ENCODE results near the gene C1QTNF1.
"Not testable (repeated sequence)": the region's sequence is repeated elsewhere in the genome, so short reads cannot be mapped to it uniquely, and the experiment has no call there.

Gene C1QTNF1

DNA sequence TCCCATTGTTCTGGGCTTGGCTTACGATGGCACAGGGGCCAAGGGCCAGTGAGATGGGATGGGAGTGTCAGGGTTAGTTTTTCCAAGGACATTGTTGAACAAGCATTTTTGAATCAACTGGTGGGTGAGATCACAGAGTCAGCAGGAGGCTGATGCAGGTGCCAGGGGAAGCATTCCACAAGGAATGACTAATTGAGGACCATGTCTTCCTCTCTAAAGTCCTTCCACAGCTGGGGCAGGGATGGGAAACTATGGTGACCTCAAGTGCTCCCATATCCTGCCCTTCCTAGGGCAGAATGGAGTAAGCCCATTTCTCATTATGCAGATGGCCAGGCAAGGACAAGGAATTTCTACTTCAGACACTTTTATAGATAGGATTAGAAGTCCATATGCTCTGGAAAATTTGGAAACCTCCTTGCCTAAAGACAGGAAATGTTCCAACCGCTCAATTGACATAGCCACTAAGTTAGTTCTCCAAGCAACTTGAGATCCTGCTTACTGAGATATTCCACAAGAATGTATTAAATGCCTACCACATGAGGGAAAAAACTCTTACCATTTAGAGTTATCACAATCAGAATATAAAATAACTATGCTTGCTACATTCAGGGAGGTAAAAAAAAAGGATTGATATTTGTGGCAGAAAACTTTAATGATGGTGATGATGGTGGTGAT is 29.4 kb downstream of the C1QTNF1 start:
- no peak for DNase-seq (ENCODE audit: low read depth in 2 of 2)

DNA sequence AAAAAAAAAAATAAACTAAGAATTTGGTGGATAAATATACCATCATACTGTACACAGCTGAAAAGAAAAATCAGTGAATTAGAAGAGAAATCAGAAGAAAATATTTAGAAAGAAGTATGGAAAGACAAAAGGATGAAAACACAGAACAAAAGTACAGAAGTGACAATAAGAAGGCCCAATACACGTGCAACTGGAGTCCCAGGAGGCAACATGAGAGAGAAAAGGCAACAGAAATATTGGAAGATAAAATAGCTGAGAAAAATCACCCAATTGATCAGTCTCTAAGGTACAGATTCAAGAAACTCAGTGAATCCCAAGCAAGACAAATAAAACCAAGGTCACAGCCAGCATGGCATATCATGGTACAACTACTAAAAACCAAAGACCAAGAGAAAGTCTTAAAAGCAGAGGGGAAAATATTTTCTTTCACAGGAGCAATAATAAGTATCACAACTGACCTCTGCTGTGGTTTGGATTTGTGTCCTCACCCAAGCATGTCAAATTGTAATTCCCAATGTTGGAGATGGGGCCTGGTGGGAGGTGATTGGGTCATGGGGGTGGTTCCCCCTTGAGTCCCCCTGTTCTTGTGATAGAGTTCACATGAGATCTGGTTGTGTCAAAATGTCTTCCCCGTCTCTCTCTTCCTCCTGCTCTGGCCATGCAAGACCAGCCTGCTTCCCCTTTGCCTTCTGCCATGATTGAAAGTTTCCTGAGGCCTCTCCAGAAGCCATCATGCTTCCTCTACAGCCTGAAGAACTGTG is 30.4 kb downstream of the C1QTNF1 start:
- no peak for DNase-seq (ENCODE audit: low read depth in 2 of 2)

DNA sequence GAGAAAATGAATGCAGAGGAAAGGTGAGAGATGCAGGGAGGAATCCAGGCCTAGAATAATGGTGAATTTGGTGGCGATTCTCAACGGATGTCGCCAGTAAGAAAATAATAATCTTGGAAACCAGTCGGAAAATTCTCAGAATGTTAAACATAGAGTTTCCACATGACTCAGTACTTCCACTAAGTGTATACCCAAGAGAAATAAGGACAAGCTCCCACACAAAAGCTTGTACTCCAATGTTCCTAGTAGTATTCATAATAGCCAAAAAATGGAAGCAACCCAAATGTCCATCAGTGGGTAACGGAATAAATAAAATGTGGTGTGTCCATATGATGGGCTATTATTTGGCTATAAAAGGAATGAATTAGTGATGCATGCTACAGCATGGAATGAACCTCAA is 31.2 kb downstream of the C1QTNF1 start:
- no peak for DNase-seq (ENCODE audit: low read depth in 2 of 2)

DNA sequence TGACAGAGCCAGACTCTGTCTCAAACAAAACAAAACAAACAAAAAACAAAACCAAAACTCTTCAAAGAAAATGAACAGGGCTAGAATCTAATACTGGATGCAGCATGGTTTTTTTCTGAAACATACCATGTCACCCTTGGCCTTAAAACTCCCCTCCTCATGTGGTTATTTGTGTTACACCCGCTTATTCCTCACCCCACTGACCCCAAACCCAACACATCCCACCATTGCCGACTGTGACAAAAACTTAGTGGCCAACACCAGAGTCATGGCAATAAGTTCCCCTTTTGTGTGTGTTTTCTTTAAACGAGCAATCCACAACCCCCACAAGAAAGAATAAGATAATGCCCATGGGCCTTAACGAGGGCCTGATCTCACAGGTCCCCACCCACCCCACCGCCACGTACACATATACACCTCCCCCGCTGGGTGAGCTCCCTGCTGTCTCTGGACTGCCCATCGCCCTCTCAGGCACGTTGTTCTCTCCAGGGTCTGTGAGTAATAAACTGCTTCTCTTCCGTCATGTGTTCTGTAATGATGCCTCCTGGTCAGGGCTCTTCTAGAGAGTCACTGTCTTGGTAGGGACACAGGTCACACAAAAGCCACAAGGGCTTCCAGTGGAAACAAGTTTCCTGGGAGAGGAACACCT is 33.9 kb downstream of the C1QTNF1 start:
- no peak for DNase-seq (ENCODE audit: low read depth in 2 of 2)

DNA sequence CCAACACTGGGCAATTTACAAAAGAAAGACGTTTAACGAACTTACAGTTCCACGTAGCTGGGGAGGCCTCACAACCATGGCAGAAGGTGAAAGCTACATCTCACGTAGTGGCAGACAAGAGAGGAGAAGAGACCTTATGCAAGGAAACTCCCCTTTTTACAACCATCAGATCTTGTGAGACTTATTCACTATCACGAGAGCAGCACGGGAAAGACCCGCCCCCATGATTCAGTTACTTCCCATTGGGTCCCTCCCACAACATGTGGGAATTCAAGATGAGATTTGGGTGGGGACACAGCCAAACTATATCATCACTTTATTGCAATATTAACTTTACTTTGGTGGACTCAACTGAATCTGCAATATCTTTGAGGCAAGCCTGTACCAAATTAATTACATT is 38.7 kb downstream of the C1QTNF1 start:
- no peak for DNase-seq (ENCODE audit: low read depth in 2 of 2)

DNA sequence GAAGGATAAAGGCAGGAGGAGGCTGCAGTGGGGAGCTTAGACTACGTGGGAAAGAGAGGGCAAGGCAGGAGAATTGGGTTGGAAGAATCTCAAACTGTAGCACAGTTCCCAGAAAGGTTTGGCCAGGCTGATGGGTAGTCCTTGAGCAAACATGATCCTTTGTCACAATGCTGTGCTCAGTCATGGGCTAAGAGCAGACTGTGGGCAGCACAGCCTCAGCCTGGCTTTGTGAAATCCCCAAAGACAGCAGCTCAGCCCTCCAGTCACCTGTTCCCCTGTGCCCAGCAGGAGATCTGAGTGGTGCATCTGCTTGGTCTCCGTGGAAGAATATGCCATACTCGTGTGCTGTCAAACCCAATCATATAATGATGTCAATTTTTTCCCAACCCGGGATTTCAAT is 40.1 kb downstream of the C1QTNF1 start:
- no peak for DNase-seq (ENCODE audit: low read depth in 2 of 2)

DNA sequence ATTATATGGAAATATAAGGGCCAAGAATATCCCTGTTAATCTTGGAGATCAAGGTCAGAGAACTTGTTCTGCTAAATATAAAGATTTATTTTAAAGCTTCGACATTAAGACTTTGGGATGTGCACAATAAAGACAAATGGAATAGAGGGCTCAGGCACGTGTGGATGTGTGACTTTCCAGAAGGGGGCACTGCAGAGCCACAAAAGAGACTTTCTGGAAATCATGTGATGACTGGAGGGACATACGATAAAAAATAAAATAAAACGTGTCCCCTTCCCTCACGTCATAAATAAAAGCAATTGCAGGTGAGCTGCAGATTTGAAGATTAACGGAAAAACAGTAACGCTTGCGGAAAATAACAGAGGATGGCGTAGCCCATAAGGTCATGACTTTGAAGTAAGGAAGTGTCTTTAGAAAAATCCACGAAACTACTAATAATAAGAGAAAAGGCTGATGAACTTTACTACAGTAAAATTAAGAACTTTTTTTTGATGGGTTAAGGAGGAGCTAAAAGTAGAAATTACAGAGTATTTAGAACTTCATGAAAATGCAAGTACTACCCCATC is 41.2 kb downstream of the C1QTNF1 start:
- DNase-seq (ENCODE audit: low read depth in 2 of 2) = peak; percentile 19 to 29

DNA sequence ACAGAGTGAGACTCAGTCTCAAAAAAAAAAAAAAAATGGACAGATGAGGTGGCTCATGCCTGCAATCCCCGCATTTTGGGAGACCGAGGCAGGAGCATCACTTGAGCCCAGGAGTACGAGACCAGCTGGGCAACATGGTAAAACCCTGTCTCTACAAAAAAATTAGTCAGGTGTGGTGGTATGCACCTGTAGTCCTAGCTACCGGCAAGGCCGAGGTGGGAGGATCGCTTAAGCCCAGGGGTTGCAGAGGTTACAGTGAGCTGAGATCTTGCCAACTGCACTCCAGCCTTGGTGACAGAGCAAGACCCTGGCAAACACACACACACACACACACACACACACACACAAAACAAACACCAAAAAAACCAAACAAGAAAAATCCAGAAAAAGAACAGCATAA is 43.0 kb downstream of the C1QTNF1 start:
- no peak for DNase-seq (ENCODE audit: low read depth in 2 of 2)

DNA sequence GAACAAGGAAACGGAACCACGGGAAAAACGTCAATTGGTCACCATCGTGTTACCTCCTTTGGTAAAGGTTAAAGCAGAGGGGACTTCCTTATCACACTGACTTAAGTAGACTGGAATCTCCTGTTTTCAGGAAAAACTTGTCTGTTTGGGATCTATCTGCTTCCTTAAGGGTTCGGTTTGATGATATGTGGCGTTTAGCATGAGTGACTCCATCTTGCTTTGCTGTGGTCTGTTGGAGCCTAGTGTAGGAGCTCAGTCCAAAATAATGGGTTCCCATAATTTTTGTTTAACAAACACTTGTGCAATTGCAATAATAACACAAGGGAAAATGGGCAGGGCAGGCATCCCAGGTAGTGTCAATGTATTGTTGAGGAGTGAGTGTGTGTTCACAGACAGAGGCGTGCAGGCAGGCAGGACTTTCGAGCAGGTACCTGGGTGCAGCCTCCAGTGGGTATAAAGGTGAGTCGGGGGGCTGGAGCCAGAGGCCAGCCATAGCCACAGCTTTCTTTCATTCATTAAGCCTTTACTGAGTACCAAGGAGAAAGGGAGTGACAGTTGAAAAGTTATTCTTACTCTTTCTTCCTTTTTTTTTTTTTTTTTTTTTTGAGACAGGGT is 46.4 kb downstream of the C1QTNF1 start:
- no peak for DNase-seq (ENCODE audit: low read depth in 2 of 2)

DNA sequence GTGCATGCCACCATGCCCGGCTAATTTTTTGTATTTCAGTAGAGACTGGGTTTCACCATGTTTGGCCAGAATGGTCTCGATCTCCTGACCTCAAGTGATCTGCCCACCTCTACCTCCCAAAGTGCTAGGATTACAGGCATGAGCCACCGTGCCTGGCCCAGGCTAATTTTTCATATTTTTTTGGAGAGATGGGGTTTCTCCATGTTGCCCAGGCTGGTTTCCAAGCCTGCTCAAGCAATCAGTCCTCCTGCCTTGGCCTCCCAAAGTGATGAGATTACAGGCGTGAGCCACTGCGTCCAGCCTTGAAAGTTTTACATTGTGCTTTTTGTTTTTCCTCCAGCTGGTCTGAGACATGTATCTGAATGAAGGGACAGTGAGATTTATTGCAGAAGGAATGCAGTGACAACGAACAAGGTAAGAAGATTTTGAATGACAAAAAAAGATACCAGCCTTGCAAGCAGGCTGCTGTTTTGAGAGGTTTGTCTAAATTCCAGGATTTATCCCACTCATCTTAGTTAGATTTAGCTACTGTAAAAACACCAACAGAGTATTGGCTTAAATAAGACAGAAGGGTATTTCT is 47.3 kb downstream of the C1QTNF1 start:
- DNase-seq (ENCODE audit: low read depth in 2 of 2) = no peak

DNA sequence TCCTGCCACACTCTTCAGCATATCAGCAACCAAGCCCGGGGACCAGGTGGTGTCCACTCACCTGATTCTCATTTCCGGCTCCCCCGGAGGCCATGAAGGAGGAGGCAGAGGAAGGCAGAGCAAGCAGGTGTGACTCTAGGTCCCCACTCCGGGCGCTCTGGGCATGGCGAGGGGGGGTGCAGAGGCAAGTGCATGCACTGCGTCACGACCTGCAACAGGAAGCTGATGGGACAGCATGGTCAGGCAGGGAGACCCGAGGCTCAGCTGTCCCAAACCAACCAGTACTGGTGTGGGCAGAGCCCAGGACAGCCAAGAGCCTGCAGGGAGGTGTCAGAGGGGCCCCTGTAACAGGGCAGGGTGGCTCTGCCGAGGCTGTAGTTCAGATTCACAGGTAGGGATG is 48.6 kb downstream of the C1QTNF1 start:
- no peak for DNase-seq (ENCODE audit: low read depth in 2 of 2)

DNA sequence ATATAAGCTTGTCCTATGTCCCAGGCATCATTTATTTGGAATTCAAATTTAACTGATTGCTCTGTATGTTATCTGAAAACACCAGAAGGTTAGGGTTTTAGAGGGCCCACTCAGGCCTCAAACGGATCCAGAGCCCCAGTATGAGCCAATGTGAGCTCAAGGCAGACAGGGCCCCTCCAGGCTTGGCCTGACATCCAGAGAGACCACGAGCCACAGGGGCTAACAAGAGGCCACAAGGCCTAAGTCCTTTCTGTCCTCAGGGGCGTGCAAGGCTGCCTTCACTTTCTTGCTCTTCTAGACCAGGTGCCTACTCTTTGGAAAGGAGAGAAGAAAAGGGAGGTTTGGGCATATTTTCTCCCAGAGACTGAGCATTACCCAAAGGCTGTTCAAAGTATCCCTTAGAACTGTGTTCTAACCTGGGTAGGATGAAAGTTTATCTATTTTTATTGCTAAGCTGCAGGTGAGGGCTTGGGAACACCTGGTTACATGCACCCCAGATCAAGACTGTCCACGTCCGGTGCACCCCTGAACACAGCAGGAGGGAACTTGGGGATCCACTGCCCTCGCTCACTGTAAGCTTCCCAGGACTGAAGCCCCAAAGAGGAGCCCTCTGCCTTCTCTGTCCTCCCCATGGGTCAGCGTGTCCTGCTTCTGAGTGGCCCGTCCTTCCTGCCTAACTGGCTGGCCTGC is 49.2 kb downstream of the C1QTNF1 start:
- no peak for DNase-seq (ENCODE audit: low read depth in 2 of 2)

DNA sequence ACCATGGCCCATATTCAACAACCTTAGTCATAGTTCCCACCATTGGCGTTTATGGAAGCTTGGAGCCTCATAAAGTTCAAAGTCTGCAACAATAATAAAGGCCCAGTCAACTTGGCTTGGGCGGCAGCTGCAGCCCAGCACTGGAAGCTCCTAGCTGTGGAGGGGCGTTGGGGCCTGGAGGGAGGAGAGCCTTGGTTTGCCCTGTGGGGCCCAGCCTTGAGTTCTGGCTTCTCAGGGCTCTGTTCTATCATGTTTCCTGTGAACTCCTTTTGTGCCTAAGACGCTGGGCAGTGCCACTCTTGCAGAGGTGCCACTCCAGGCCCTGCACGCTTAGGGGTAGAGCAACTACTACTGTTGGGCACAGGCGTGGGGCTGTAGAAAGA is 49.7 kb downstream of the C1QTNF1 start:
- DNase-seq (ENCODE audit: low read depth in 2 of 2) = no peak

DNA sequence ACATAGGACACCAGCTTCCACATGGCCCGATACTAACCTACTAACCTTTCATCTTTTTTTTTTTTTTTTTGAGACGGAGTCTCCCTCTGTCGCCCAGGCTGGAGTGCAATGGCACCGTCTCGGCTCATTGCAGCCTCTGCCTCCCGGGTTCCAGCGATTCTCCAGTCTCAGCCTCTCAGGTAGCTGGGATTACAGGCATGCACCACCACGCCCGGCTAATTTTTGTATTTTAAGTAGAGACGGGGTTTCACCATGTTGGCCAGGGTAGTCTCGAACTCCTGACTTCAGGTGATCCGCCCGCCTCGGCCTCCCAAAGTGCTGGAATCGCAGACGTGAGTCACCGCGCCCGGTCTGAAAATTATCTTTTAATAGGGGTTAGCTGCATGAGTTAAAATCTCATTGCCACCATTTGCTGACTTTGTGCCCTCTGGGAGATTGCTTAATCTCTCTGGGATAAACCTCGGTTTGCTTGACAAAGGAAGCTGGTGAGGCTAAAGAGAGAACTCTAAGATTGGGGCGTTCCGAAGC is 50.2 kb downstream of the C1QTNF1 start:
- not testable (repeated sequence) for DNase-seq (ENCODE audit: low read depth in 2 of 2)

DNA sequence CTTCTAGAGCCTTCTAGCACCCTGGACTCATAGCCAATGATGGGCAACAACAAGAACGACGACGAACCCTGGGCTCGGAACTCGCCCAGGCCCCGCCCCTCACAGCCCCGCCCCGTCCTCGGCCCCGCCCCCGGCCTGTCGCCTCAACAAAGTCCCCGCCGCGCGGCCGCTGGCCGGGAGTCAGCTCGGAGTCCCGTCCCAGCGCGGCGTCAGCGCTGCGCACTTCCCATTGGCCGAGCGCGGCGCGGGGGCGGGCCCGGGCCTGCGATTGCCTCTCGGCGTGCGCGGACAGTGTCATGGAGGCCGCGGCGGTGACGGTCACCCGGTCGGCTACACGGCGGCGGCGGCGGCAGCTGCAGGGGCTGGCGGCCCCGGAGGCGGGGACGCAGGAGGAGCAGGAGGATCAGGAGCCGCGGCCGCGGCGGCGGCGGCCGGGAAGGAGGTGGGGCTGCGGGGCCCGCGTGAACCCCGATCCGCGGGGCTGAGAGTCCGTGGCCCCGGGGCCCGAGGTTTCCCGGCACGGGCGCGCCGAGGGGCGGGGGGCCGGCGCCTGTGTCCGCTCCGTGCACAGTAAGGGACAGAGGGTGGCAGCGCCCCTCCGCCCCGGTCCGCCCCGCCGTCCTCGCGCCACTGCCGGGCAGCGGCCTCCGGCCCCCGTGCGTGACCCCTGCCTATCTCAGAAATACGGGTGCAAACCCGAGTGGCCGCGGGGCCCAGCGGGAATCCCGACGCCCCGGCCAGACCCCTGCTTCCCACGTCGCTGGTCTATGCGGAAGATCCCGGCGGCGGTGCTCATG is 50.9 kb downstream of the C1QTNF1 start, which contains the start of gene ENGASE:
TSS of gene ENGASE (plus strand) at position 176 of the 797 bp plus-strand sequence. CDS start at position 297, 121 bp downstream.
- peak; percentile 70 to 91 for DNase-seq (ENCODE audit: low read depth in 2 of 2)

DNA sequence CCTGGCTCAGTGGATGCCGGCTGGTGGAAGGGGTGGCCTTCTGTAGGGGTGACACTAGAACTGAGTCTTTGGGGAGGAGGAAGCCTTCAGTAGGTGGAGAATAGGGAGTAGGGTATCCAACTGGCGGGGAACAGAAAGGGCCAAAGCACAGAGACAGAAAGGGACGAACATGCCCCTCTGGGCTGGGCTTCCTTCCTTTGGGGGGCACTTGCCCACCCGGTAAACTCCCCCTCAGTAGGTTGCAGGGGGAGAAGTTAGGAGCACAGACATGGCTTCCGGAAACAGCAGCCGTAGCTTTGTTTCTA is 51.4 kb downstream of the C1QTNF1 start:
- DNase-seq (ENCODE audit: low read depth in 2 of 2) = no peak

DNA sequence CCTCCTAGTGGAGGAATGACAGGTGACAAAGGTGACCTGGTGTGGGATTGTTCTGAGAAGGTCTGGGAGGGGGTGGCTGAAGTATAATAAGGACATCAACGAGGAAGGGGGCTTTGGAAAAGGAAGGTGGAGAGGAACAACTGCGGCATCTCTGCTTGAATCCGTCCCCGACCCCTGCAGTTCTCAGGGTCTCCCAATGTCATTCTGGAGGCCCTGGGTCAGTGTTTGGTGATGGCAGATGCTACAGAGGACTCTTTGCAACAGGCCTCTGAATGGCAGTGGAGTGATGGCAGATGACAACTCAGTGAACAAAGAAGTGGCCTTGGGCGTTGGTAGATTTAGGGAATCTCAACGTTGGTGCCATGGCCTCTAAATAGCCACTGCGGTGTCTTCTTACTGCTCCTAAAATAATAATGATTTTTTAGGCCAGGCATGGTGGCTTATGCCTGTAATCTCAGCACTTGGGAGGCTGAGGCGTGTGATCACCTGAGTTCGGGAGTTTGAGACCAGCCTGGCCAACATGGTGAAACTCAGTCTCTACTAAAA is 52.0 kb downstream of the C1QTNF1 start:
- no peak for DNase-seq (ENCODE audit: low read depth in 2 of 2)

DNA sequence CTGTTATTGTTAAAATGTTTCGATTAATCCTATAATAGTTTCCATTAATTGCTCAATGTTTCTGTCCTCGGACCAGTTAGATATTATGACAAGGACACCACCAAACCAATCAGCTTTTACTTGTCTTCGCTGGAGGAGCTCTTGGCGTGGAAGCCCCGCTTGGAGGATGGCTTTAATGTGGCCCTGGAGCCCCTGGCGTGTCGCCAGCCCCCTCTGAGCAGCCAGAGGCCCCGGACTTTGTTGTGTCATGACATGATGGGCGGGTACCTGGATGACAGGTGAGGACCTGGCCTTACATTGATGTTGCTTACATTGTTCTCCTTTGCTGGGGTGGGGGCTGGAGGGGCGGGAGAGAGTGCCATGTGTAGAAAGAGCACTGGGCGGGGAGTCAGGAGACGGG is 53.6 kb downstream of the C1QTNF1 start:
- DNase-seq (ENCODE audit: low read depth in 2 of 2) = no peak

DNA sequence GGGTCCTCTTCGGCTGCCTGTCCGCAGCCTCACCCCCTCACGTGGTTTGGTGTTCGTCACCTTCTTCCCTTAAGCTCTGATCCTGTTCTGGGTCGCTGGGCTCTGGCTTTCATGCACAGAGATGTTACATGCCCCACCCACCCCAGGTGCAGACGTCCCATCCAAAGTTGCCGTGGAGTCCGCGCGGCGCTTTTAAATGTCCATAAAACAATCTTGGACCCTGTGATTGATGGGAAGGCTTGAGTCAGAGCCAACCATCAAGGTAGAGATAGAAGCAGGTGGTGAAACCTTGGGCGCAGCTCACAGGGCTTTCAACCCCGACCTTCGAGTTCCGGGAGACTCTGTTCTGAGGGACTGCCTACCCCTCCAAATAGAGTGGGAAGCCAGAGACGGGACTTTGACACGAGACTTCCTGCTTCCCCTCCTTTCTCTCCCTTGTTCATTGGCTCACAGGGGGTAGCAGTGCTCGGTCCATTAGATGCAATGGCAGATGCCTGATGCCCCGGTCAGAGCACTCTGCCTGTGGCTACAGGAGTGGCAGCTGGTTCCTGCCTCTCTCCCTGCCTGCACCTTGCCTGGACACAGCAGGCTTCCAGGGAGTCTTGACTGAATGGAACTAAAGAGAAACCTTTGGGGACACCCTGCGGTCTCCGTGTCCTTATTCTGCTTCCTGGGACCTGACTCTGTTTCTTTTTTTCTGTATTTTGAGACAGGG is 54.7 kb downstream of the C1QTNF1 start:
- DNase-seq (ENCODE audit: low read depth in 2 of 2) = no peak
